Endothelial cell of umbilical vein (primary cell): ENCODE data around the gene ARGLU1.

Experiments used
- EZH2 ChIP-seq: IDR thresholded peaks from 2 replicates; pipeline ENCODE4 v1.6.1; 2012; ENCODE audit warnings: borderline replicate concordance, low read depth, mild to moderate bottlenecking, moderate library complexity, low read length, inconsistent platforms; ENCODE audit not compliant: severe bottlenecking
- JUN ChIP-seq: IDR thresholded peaks from 2 replicates; pipeline ENCODE4 v1.6.1; 2011; ENCODE audit warnings: borderline replicate concordance, low read depth; ENCODE audit not compliant: insufficient read length, insufficient read depth
- POLR2AphosphoS5 ChIP-seq: IDR thresholded peaks from 2 replicates; pipeline ENCODE4 v1.6.1; 2012; ENCODE audit warnings: low read depth, mild to moderate bottlenecking, control low read depth, low read length, moderate library complexity; ENCODE audit not compliant: insufficient read depth
- TF ChIP-seq, protein P1 (sequence below), 2 donors: IDR thresholded peaks; 1 replicate in 1 of 2; 2 replicates in 1 of 2; pipeline ENCODE4 v1.5.1; 2011; ENCODE audit warnings: low read length in 2 of 2, mild to moderate bottlenecking in 2 of 2, moderate library complexity in 2 of 2, control low read depth in 1 of 2, inconsistent platforms in 1 of 2, low read depth in 1 of 2; ENCODE audit not compliant: insufficient read depth in 1 of 2; ENCODE audit errors: extremely low read depth in 1 of 2

DNA sequence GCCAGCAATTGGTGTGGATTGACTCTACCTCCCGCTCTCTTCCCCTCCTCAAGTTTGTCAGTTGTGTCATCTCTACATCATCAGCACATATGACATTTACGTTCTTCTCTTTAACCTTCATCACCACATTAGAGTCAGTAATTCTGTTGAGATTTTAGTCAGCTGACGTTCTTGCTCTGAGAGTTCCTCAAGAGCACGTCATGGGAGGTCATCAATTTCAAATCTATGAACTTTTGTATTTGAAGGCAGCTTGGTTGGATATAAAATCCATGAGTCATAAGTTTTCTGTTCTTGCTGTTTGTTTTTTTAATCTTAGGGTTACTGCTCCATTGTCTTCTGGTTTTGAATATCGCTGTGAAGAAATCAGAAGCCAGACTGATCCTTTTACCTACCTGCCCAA lies 21.8 kb upstream of the ARGLU1 start:
- TF ChIP-seq, protein P1, sequence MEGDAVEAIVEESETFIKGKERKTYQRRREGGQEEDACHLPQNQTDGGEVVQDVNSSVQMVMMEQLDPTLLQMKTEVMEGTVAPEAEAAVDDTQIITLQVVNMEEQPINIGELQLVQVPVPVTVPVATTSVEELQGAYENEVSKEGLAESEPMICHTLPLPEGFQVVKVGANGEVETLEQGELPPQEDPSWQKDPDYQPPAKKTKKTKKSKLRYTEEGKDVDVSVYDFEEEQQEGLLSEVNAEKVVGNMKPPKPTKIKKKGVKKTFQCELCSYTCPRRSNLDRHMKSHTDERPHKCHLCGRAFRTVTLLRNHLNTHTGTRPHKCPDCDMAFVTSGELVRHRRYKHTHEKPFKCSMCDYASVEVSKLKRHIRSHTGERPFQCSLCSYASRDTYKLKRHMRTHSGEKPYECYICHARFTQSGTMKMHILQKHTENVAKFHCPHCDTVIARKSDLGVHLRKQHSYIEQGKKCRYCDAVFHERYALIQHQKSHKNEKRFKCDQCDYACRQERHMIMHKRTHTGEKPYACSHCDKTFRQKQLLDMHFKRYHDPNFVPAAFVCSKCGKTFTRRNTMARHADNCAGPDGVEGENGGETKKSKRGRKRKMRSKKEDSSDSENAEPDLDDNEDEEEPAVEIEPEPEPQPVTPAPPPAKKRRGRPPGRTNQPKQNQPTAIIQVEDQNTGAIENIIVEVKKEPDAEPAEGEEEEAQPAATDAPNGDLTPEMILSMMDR (IDR thresholded peaks at IDR 0.05; ENCODE audit: extremely low read depth in 1 of 2, insufficient read depth in 1 of 2, low read depth in 1 of 2, low read length in 2 of 2): no peak
- TF ChIP-seq JUN: no peak
- no peak for TF ChIP-seq POLR2AphosphoS5
- no peak for TF ChIP-seq EZH2
